ENCODE data around the gene CRYGN. TPM values are rescaled to one million over a fixed set of nuclear protein-coding genes. Genes with fewer than 3 reads are reported as not detected.

The CRYGN gene
- total and polyA plus RNA-seq, 2 of the 13 experiments (the other 11 are each of a cell fraction or from before 2014, with no cell fraction given) = 0.11 TPM; not detected in 1

DNA sequence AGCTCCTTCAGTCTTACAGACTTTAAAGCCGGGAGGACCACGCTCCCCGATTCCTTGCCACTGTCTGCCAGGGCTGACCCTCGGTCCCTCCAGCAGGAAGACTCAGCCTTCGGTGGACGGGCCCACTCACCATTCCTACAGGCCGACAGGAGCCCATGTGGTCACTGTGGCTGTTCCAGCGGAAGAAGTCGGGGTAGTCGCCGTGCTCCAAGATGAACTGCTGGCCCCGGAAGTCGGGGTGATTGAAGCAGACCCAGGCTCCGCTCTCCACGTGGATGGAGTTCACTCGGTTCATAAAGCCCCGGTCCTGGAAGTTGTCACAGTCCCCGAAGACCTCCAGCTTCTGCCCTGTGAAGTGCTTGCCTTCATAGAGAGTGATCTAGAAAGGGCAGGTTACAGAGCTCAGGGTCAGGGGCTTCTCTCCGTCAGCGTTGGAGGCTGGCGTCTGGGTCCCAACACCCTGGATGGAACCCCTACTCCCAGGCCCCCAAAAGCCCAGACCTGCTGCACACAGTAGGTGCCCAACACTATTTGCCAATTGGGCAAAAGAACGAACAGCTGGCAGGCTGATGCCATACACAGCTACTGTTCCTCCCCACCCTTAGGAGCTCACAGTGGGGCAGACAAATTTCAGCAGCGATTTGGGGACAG, 1.9 kb downstream of the CRYGN start (continued):
- no peak for TF ChIP-seq ZUFSP (CRISPR knock-in tag; IDR thresholded peaks at IDR 0.05; ENCODE audit: borderline replicate concordance)
- no peak for TF ChIP-seq ZNF552 (CRISPR knock-in tag; IDR thresholded peaks at IDR 0.05; ENCODE audit: borderline replicate concordance)
- TF ChIP-seq NFYB (CRISPR knock-in tag; IDR thresholded peaks at IDR 0.05) = no peak
- TF ChIP-seq, protein P1, sequence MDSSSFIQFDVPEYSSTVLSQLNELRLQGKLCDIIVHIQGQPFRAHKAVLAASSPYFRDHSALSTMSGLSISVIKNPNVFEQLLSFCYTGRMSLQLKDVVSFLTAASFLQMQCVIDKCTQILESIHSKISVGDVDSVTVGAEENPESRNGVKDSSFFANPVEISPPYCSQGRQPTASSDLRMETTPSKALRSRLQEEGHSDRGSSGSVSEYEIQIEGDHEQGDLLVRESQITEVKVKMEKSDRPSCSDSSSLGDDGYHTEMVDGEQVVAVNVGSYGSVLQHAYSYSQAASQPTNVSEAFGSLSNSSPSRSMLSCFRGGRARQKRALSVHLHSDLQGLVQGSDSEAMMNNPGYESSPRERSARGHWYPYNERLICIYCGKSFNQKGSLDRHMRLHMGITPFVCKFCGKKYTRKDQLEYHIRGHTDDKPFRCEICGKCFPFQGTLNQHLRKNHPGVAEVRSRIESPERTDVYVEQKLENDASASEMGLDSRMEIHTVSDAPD (CRISPR knock-in tag; IDR thresholded peaks at IDR 0.05) = no peak
- TF ChIP-seq, protein P2, sequence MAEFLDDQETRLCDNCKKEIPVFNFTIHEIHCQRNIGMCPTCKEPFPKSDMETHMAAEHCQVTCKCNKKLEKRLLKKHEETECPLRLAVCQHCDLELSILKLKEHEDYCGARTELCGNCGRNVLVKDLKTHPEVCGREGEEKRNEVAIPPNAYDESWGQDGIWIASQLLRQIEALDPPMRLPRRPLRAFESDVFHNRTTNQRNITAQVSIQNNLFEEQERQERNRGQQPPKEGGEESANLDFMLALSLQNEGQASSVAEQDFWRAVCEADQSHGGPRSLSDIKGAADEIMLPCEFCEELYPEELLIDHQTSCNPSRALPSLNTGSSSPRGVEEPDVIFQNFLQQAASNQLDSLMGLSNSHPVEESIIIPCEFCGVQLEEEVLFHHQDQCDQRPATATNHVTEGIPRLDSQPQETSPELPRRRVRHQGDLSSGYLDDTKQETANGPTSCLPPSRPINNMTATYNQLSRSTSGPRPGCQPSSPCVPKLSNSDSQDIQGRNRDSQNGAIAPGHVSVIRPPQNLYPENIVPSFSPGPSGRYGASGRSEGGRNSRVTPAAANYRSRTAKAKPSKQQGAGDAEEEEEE (CRISPR knock-in tag; IDR thresholded peaks at IDR 0.05; ENCODE audit: borderline replicate concordance) = no peak
- TF ChIP-seq GMEB1 (CRISPR knock-in tag; IDR thresholded peaks at IDR 0.05; ENCODE audit: borderline replicate concordance) = no peak
- TF ChIP-seq, protein P3, sequence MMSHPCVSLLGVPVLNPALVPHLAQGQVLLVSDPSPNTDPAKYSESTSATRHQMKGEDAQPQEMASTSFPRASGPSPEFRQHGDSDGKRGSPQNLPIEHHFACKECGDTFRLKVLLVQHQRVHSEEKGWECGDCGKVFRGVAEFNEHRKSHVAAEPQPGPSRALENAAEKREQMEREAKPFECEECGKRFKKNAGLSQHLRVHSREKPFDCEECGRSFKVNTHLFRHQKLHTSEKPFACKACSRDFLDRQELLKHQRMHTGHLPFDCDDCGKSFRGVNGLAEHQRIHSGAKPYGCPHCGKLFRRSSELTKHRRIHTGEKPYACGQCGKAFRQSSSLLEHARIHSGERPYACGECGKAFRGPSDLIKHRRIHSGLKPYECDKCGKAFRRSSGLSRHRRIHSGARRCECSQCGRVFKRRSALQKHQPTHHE (CRISPR knock-in tag; IDR thresholded peaks at IDR 0.05; ENCODE audit: borderline replicate concordance) = no peak
- TF ChIP-seq ZNF547 (CRISPR knock-in tag; IDR thresholded peaks at IDR 0.05) = no peak
- TF ChIP-seq FOXK2 (IDR thresholded peaks at IDR 0.05) = no peak
- TF ChIP-seq THYN1 (CRISPR knock-in tag; IDR thresholded peaks at IDR 0.05; ENCODE audit: borderline replicate concordance, low read depth) = no peak
